Hematopoietic multipotent progenitor cell treated with erythropoietin and hydrocortisone succinate and interleukin-3 and kit ligand, for 15 days (in vitro differentiated cells): ENCODE measurements around the gene LYRM4.

Source experiments
- DNase-seq: peaks from one replicate; pipeline ENCODE4 v3.0.0-alpha.2; 2015; ENCODE audit warnings: low spot score

The LYRM4 gene

DNA sequence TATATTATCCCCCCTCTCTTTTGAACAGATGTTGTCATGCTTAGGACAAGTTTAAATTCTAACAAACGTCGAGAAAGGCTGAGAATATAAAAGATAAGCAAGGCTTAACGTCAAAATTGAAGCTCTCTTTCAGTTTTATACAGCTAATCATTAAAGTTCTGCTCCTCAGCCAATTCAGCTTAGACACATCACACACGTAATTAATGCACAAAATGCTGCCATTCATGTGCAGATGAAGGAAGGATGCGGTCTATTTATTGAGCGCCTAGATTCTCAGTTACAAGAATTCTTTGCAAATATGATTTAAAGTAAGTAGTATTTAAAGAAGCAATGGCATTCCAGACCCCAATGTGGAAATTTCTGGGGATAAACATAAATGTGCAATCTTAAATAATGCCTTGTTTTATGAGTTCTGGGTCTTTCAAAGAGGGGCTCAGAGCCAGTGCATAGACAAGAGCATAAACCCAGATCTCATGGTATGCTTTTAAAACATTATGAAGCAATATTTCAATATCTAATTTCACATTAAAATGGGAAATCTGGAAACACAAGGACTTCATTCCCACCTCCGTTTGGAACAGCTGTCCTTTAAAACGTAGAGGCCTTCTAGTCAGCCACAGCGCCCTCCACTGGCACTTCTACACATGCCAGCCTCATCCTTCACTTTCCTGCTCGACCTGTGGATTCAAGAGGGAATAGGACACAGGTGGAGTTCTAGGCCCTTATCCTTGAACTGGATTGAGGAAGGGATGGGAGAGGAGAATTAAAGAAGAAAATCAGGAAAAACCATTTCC lies 85.8 kb downstream of the LYRM4 start:
- no peak for DNase-seq

GRCh38 chr6:5174244-5174643 lies 86.5 kb downstream of the LYRM4 start:
- no peak for DNase-seq

DNA sequence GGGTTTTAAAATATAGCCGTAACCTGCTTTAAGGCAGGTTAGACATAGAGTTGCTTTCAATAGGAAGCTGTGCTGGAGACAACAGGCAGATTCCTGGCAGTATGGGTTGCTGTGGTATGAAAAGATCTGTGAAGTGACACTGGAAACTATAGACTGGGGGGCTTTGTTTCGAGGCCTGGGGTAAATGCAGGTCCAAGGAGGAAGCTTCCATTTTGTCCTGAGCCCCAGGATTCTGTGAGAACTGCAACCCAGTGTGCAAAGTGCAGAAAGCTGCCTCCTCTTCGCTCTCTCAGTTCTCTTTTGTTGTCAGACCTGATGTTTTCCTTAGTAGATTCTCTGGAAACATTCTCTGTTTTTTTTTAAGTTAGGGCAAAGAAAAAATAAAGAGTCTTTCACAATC lies 86.9 kb downstream of the LYRM4 start:
- no peak for DNase-seq

GRCh38 chr6:5172897-5173474 lies 87.8 kb downstream of the LYRM4 start:
- no peak for DNase-seq

GRCh38 chr6:5172041-5172653 lies 88.6 kb downstream of the LYRM4 start:
- DNase-seq, result no peak

GRCh38 chr6:5167501-5167900 lies 93.2 kb downstream of the LYRM4 start:
- DNase-seq, result no peak

DNA sequence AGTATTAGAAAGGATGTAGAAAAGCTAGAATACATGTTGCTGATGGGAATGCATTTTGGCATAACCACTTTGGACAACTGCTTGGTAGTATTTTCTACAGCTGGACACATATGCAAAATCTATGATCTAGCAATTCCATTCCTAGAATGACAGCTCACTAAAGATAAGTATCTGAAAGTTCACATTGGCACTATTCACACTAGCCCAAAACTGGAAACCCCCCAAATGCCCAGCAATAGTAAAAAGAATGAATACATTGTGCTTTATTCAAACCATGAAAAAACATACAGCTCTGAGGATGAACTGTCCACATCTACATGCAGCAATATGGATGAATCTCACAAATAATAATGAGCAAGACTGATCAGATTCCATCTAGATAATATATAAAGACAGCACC lies 96.7 kb downstream of the LYRM4 start:
- DNase-seq, result no peak

- DNase-seq, result no peak
Measured at GRCh38 chr6:5163247-5163646, 97.5 kb downstream of the LYRM4 start.

DNA sequence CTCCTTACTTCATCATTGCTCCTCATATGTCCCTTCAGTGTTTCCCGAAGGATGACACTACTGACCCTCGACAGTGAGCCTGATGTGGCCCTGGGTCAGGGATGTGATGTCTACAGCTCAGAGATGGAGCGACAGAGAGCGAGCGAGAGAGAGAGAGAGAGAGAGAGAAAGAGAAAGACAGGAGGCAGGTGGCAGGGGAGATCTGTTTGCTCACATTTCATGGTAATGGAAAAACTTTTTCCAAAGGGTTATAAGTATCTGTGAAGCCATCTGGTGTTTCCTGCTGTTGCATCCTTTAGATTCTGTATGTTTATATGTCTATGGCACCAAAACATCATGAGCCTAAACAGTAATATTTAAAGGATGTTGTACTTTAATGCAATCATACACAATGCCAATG lies 98.4 kb downstream of the LYRM4 start:
- no peak for DNase-seq

DNA sequence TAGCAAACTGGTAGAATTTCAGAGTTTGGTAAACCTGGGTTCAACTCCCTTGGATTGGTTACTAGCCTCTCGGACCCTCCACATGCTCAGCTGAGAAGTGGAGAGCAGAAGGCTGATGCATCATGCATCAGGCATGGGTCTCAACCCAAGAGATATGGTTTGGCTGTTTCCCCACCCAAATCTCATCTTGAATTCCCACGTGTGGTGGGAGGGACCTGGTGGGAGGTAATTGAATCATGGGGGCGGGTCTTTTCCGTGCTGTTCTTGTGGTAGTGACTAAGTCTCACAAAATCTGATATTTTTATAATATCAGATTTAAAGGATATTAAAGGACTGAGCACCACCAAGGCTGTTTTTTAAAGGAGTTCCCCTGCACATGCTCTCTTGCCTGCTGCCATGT lies 100.5 kb downstream of the LYRM4 start:
- no peak for DNase-seq

GRCh38 chr6:5159162-5159561 lies 101.6 kb downstream of the LYRM4 start:
- no peak for DNase-seq

DNA sequence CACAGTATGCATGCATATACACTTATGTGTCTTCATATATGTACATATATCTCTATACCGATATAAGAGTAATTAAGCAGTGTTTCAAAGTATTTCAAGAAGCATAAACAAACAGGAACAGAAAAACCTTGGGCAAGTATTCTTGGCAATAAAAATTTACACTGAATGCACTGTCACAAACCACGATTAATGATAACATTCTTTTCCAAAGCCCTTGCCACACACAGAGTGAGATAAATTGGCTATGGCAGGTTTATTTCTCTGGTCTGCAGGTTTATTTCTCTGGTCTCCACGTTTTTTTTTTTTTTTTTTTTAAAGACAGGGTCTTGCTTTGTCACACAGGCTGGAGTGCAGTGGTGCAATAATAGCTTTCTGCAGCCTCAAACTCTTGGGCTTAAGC lies 102.6 kb downstream of the LYRM4 start:
- no peak for DNase-seq

DNA sequence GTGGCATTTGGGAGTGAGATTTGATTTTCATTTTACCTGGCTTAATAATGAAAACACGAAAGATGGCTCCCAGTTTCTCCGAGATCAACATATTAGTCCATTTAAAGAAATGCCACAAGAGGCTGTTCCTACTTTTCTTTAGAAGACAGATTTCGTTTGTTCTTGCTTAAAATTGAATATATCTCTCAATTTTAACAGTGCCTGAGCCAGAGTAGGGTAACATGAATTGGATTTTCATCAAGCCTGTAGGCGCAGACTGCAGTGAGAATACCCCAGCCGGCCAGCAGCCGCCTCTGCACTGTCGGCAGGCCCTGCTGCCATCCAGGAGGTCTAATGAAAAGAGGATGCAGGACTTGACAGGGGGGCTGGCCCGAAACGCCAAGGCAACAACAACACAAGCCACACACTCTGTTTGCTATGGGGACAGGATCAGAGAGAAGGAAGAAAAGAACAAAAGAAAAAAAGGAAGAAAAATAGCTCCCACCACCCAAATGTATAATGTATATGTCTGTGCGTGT lies 103.1 kb downstream of the LYRM4 start:
- DNase-seq, result no peak

- no peak for DNase-seq
Measured at GRCh38 chr6:5156627-5157026, 104.1 kb downstream of the LYRM4 start.

- no peak for DNase-seq
Measured at GRCh38 chr6:5155906-5156305, 104.8 kb downstream of the LYRM4 start.

DNA sequence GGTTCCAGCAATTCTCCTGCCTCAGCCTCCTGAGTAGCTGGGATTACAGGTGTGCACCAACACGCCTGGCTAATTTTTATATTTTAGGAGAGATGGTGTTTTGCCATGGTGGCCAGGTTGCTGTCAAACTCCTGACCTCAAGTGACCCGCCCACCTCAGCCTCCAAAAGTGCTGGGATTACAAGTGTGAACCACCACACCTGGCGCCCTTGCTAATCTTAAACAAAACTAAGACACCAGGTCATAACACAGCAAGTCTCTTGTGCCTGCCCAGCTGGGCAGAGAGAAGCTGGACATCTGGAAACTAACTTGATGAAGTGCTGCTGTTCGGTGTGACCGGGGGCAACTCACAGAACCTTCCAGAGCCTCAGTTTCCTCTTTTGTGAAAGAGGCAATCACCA lies 107.6 kb downstream of the LYRM4 start:
- no peak for DNase-seq

DNA sequence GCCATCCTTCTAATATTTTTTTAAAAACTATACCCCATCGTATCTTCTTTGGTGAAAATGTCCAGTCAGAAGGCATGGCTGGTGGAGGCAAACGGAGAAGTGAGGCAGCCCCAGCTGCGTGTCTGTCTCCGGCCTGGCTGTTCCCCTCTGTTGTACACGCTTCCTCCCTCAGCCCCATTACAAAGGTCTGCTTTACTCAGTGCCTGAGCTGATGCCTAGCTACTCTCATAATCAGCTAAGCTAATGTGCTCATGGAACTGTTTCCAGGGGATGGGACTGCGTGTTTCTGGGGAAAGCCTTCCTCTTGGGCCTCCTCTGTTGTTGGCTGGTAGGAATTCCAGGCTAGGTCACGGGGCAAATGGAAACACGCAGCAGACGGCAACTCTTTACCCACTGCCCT lies 108.3 kb downstream of the LYRM4 start:
- DNase-seq, result no peak

DNA sequence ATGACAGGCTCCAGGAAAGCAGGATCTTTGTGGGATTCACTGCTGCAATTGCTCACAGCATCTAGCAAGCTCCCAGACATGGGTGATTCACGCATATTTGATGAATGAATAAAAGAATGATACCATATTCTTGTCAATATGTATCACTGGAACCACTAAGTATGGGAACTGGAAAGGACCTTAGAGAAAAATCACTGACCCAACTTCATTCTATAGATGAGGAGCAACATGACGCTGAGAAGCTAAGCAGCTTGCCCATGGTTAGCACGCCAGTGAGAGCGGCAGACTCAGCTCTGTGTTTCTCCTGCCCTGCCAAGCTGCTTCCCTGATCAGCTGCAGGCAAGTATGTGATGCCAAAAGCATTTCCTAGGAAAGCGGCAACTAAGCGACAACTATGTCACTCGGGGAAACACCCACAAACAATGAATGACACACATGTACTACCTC lies 108.8 kb downstream of the LYRM4 start:
- DNase-seq, result no peak

DNA sequence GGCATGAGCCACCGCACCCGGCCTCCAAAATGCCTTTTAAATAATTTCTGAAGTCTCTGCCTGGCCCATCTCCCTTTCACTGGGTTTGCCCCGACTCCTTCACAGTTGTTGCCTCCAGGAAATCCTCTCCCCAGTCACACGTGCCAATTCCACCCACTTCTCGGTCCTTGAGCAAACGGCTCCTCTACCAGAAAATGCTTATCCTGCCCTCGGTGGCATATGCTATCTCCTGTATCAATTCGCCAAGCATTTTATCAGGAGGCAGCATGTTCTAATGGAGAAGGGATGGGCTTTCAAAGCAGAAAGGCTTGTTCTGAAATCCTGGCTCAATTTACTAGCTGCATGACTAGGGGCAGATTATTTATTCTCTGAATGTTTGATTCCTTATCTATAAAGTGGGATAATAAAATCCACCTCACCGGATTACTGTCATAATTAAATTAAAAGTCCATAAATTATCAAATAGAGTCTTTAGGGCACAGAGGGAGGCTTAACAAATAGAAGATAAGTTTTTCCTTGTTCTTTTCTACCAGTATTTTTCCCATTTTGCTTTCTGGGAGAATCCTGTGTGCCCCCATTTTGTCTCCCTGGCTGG lies 109.3 kb downstream of the LYRM4 start:
- DNase-seq, result no peak

DNA sequence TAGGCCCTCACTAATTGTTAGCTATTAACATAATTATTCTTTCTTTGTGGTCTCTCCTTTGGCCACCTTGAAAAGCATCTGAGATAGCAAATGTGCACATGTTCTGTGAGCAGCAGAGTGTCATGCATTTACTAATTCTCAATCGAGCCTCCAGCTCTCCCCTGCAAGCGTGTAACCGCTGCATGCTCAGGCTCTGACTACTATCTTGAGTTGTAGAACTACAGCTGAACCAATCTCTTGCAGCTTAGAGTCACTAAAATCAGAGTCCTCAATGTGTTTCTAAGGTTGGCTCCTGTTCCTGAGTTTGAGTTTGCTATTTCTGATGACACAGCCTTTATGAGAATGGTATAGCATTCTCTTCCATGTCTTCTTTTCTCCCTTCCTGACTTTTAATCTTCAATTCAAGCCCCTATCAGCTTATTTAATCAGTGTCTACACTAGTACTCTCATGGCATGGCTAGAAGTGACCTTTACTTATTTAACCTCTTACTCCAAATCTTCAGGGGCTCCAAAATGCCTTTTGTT lies 110.1 kb downstream of the LYRM4 start:
- no peak for DNase-seq

GRCh38 chr6:5149891-5150290 lies 110.9 kb downstream of the LYRM4 start:
- no peak for DNase-seq

DNA sequence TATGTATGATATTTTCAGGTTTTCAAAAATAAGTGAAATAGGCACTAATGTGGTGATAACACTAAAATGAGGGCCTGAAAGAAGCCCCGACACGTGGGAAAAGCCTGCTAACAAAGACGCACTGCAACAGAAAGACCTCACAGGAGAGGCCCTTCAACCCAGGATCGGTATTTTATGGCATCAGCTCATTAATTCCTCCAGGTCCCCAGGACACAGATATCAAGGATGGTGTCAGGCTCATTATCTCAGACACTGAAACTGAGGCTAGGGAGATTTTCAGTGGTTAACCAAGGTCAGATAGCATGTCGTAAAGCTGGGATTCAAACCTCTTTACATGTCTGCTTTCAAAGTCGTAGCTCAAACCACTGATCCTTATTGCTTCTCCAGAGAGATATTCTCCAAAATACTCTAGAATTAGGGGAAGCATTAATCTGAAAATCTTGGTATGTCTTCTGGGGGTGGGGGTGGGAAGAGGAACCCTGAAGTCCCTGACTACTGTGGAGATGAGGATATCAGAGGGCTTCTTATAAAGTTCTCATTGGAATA lies 111.5 kb downstream of the LYRM4 start:
- no peak for DNase-seq
